Activated effector memory CD4-positive, alpha-beta T cell treated with anti-CD3 and anti-CD28 coated beads, Interleukin-2, amount 50 U/mL, for 16 hours (primary cell): ENCODE results near the gene VWA5B1.

Experiments
- DNase-seq: peaks from one replicate; pipeline ENCODE4 v3.0.0-alpha.2; 2020

The VWA5B1 gene

GRCh38 chr1:20322825-20323612, 32.3 kb downstream of the VWA5B1 start:
- DNase-seq = peak; percentile 79

- DNase-seq = no peak
These were observed 32.9 kb downstream of the VWA5B1 start for GRCh38 chr1:20323613-20323920.

- DNase-seq = peak; percentile 50
These were observed 34.2 kb downstream of the VWA5B1 start for GRCh38 chr1:20324704-20325406.

- DNase-seq = peak; percentile 8
These were observed 34.8 kb downstream of the VWA5B1 start for GRCh38 chr1:20325407-20325843.

- DNase-seq = no peak
These were observed 35.3 kb downstream of the VWA5B1 start for GRCh38 chr1:20325844-20326420.

- DNase-seq = no peak
These were observed 36.8 kb downstream of the VWA5B1 start for GRCh38 chr1:20327467-20327866.

GRCh38 chr1:20328201-20328600, 37.5 kb downstream of the VWA5B1 start:
- peak; percentile 10 for DNase-seq

GRCh38 chr1:20329793-20330542, 39.3 kb downstream of the VWA5B1 start:
- DNase-seq = peak; percentile 37

- DNase-seq = peak; percentile 10
These were observed 43.4 kb downstream of the VWA5B1 start for GRCh38 chr1:20334103-20334502.

GRCh38 chr1:20336105-20336605, 45.5 kb downstream of the VWA5B1 start:
- peak; percentile 49 for DNase-seq

GRCh38 chr1:20337581-20337980, 46.9 kb downstream of the VWA5B1 start:
- peak; percentile 50 for DNase-seq

- peak; percentile 21 for DNase-seq
These were observed 49.3 kb downstream of the VWA5B1 start for GRCh38 chr1:20339811-20340457.

- DNase-seq = peak; percentile 55
These were observed 51.8 kb downstream of the VWA5B1 start for GRCh38 chr1:20342294-20343148.

- DNase-seq = peak; percentile 69
These were observed 52.7 kb downstream of the VWA5B1 start for GRCh38 chr1:20343149-20343937.

GRCh38 chr1:20343938-20344302, 53.2 kb downstream of the VWA5B1 start:
- no peak for DNase-seq

GRCh38 chr1:20344738-20345137, 54.1 kb downstream of the VWA5B1 start:
- peak; percentile 13 for DNase-seq

- peak; percentile 50 for DNase-seq
These were observed 54.7 kb downstream of the VWA5B1 start for GRCh38 chr1:20345419-20345818.

GRCh38 chr1:20346433-20346832, 55.8 kb downstream of the VWA5B1 start:
- no peak for DNase-seq

GRCh38 chr1:20347699-20348098, 57.0 kb downstream of the VWA5B1 start:
- no peak for DNase-seq

GRCh38 chr1:20348326-20348915, 57.7 kb downstream of the VWA5B1 start:
- DNase-seq = peak; percentile 39
